GM18868 (cell line): Measurements from ENCODE around the gene CMIP.

Experiments
- ATAC-seq: cut with Tn5 transposase; IDR thresholded peaks from one replicate; pipeline ENCODE4 v1.9.1; 2021; ENCODE audit warnings: mild to moderate bottlenecking, moderate library complexity; ENCODE audit not compliant: unreplicated experiment

Gene CMIP

GRCh38 chr16:81560979-81561657 is 116.5 kb downstream of the CMIP start:
- ATAC-seq: no peak

- no peak for ATAC-seq
Observed at GRCh38 chr16:81562174-81562849, 117.7 kb downstream of the CMIP start.

- ATAC-seq: no peak
Observed at GRCh38 chr16:81562926-81563325, 118.3 kb downstream of the CMIP start.

- no peak for ATAC-seq
Observed at GRCh38 chr16:81564421-81564911, 119.9 kb downstream of the CMIP start.

GRCh38 chr16:81565321-81566028 is 120.9 kb downstream of the CMIP start:
- ATAC-seq: no peak

GRCh38 chr16:81566086-81567007 is 121.7 kb downstream of the CMIP start:
- no peak for ATAC-seq

GRCh38 chr16:81567087-81567486 is 122.5 kb downstream of the CMIP start:
- ATAC-seq: no peak

GRCh38 chr16:81567987-81568748 is 123.6 kb downstream of the CMIP start:
- ATAC-seq: no peak

- no peak for ATAC-seq
Observed at GRCh38 chr16:81568749-81569087, 124.1 kb downstream of the CMIP start.

- no peak for ATAC-seq
Observed at GRCh38 chr16:81569361-81570034, 124.9 kb downstream of the CMIP start.

- no peak for ATAC-seq
Observed at GRCh38 chr16:81570151-81570846, 125.7 kb downstream of the CMIP start.

- ATAC-seq: no peak
Observed at GRCh38 chr16:81571175-81571574, 126.6 kb downstream of the CMIP start.

GRCh38 chr16:81571592-81572385 is 127.2 kb downstream of the CMIP start:
- ATAC-seq: no peak

- ATAC-seq: no peak
Observed at GRCh38 chr16:81572386-81573144, 128.0 kb downstream of the CMIP start.

GRCh38 chr16:81573533-81574020 is 129.0 kb downstream of the CMIP start:
- no peak for ATAC-seq

- ATAC-seq: no peak
Observed at GRCh38 chr16:81574168-81574567, 129.6 kb downstream of the CMIP start.

- no peak for ATAC-seq
Observed at GRCh38 chr16:81575307-81575706, 130.7 kb downstream of the CMIP start.
